ENCODE data around the gene STX18. TPM values are rescaled to one million over a fixed set of nuclear protein-coding genes. Genes with fewer than 3 reads are reported as not detected.

Gene STX18
- total and polyA plus RNA-seq, 2 donors (not counting 3 experiments of a cell fraction or from before 2014, with no cell fraction given), result 30.7 to 31.2 TPM

- Histone ChIP-seq H2AFZ (ENCODE audit: low read depth, low read length) (no peak overlapping the region), H3K9ac (replicated peaks; ENCODE audit: extremely low read depth, insufficient read depth, low read length) (no peak overlapping the region), H3K4me3 (replicated peaks in 1 of 3; ENCODE audit: insufficient read depth in 1 of 3, low read depth in 1 of 3, low read length in 3 of 3) (no peak overlapping the region), H3K27ac (ENCODE audit: insufficient read depth, low read depth, low read length) (no peak overlapping the region), H4K20me1 (replicated peaks; ENCODE audit: control insufficient read depth, extremely low read depth, insufficient read depth, low read length) (no peaks in the 10 kb centered on the region), H3K36me3 (ENCODE audit: control insufficient read depth in 2 of 2, extremely low read depth in 1 of 2, insufficient read depth in 2 of 2, low read length in 2 of 2) (peaks cover 0 to 13% of the 10 kb centered on the region in 2 experiments), H3K79me2 (ENCODE audit: control insufficient read depth, insufficient read depth, low read length) (no peaks in the 10 kb centered on the region), H3K9me1 (replicated peaks; ENCODE audit: control insufficient read depth, extremely low read depth, insufficient read depth, low read length) (no peaks in the 10 kb centered on the region), H3K9me3 (replicated peaks; ENCODE audit: control insufficient read depth, insufficient read depth, low read length) (no peaks in the 10 kb centered on the region), H3K4me2 (ENCODE audit: insufficient read depth, low read length) (no peak overlapping the region), H3K27me3 (ENCODE audit: control insufficient read depth in 2 of 2, insufficient read depth in 2 of 2, low read length in 2 of 2) (no peaks in the 10 kb centered on the region), H3K4me1 (ENCODE audit: control insufficient read depth, extremely low read depth, insufficient read depth, low read length) (no peaks in the 10 kb centered on the region)
- DNase-seq (ENCODE audit: low read depth, low spot score), result no peak
- TF ChIP-seq POLR2AphosphoS5 (IDR thresholded peaks at IDR 0.05; ENCODE audit: insufficient read depth, low read depth, low read length) (no peak), EZH2 (IDR thresholded peaks at IDR 0.05; ENCODE audit: borderline replicate concordance, low read depth, low read length, severe bottlenecking) (no peak)
- no TSS peak for BruUV-seq (replicated peaks)
- ChIA-PET POLR2A (no interaction called here), CTCF (no interaction called here)
- dilution Hi-C loops (cut with MboI; ENCODE audit: extremely low pct_ligation_motif_present, low sequenced_read_pairs) (no loop called here), intact Hi-C loops (cut with micrococcal nuclease) (no loop called here)
- FAIRE-seq, result no peak
These were observed 125.7 kb downstream of the STX18 start for GRCh38 chr4:4415806-4416805.

DNA sequence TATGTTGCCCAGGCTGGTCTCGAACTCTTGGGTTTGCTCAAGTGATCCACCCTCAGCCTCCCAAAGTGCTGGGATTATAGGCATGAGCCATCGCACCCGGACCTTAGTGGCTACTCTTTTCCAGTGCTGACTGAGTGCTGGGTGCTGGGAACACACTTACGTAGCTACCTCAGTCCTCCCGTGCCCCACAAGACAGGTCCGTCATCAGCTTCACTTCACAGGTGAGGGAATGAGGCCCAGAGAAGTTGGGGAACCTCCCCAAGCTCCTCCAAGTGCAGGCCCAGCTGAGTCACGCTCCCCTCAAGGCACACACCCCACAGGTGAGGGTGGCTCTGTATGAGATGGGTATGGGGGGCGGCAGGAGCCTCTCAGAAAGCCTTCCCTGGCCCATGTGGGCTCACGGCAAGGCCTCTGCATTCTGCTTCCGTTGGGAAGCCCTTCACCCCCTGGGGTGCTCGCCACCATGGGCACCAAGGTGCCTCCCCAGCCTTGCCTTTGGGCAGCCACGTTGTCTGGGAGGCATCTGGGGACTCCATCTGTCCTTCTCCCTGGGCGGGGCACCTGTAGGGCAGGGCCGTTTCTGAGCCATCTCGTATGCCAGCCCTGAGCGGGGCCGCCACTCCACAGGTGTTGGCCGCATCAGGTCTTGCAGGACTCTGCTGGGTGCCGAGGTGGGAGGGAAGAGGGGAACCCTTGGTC is 126.6 kb downstream of the STX18 start:
- dilution Hi-C loops (cut with MboI; ENCODE audit: extremely low pct_ligation_motif_present, low sequenced_read_pairs), result no loop called here

More for the DNA sequence above, 126.6 kb downstream of the STX18 start:
- TF ChIP-seq POLR2AphosphoS5 (IDR thresholded peaks at IDR 0.05; ENCODE audit: insufficient read depth, low read depth, low read length), result no peak
- no peak for TF ChIP-seq FOS (IDR thresholded peaks at IDR 0.05; ENCODE audit: borderline replicate concordance, insufficient read depth, low read length)
- TF ChIP-seq POLR2A (IDR thresholded peaks at IDR 0.05; ENCODE audit: low read depth, low read length), result no peak
- no peak for TF ChIP-seq EZH2 (IDR thresholded peaks at IDR 0.05; ENCODE audit: borderline replicate concordance, low read depth, low read length, severe bottlenecking)
- no peak for TF ChIP-seq GATA2 (IDR thresholded peaks at IDR 0.05; ENCODE audit: insufficient read depth, insufficient read length, low read depth, low read length)
- TF ChIP-seq MYC (IDR thresholded peaks at IDR 0.05; ENCODE audit: low read depth, low read length), result no peak
- POLR2A ChIA-PET, result no interaction called here
- BruUV-seq (replicated peaks), result no TSS peak
- Histone ChIP-seq H3K27me3 (ENCODE audit: control insufficient read depth in 2 of 2, insufficient read depth in 2 of 2, low read length in 2 of 2) (no peaks in the 10 kb centered on the region), H3K36me3 (ENCODE audit: control insufficient read depth in 2 of 2, extremely low read depth in 1 of 2, insufficient read depth in 2 of 2, low read length in 2 of 2) (peaks cover 0 to 10% of the 10 kb centered on the region in 2 experiments), H3K9me1 (replicated peaks; ENCODE audit: control insufficient read depth, extremely low read depth, insufficient read depth, low read length) (no peaks in the 10 kb centered on the region), H3K9ac (replicated peaks; ENCODE audit: extremely low read depth, insufficient read depth, low read length) (no peak overlapping the region), H4K20me1 (replicated peaks; ENCODE audit: control insufficient read depth, extremely low read depth, insufficient read depth, low read length) (no peaks in the 10 kb centered on the region), H3K4me2 (ENCODE audit: insufficient read depth, low read length) (no peak overlapping the region), H3K27ac (ENCODE audit: insufficient read depth, low read depth, low read length) (no peak overlapping the region), H3K9me3 (replicated peaks; ENCODE audit: control insufficient read depth, insufficient read depth, low read length) (no peaks in the 10 kb centered on the region), H3K79me2 (ENCODE audit: control insufficient read depth, insufficient read depth, low read length) (no peaks in the 10 kb centered on the region), H2AFZ (ENCODE audit: low read depth, low read length) (no peak overlapping the region), H3K4me3 (replicated peaks in 1 of 3; ENCODE audit: insufficient read depth in 1 of 3, low read depth in 1 of 3, low read length in 3 of 3) (no peak overlapping the region), H3K4me1 (ENCODE audit: control insufficient read depth, extremely low read depth, insufficient read depth, low read length) (no peaks in the 10 kb centered on the region)
- no peak for DNase-seq (ENCODE audit: low read depth, low spot score)
- FAIRE-seq, result no peak
- intact Hi-C loops (cut with micrococcal nuclease), result no loop called here
- CTCF ChIA-PET, result no interaction called here
